GM13977 (cell line): ENCODE data around the gene CBLC.

Source experiments
- DNase-seq: peaks from one replicate; pipeline ENCODE4 v3.0.0; 2012; ENCODE audit warnings: low spot score
- CTCF ChIP-seq: IDR thresholded peaks from 2 replicates; pipeline ENCODE4 v1.5.1; 2012; ENCODE audit warnings: mild to moderate bottlenecking, control low read depth; ENCODE audit not compliant: insufficient read depth; ENCODE audit errors: extremely low read depth, missing control alignments
- in situ Hi-C: fragments of 300-500 bp; cut with MboI; formaldehyde crosslinking; loops from one replicate; pipeline ENCODE4 v1.12.0; 2022; ENCODE audit warnings: low sequenced_read_pairs, low pct_unique_long_range_greater_than_20kb, mixed read lengths, inconsistent platforms; ENCODE audit not compliant: unreplicated experiment

CBLC gene

GRCh38 chr19:44734357-44734756 lies 43.3 kb upstream of the CBLC start:
- in situ Hi-C loops = no loop called here
- no peak for TF ChIP-seq CTCF
- no peak for DNase-seq

GRCh38 chr19:44735011-44735410 lies 42.7 kb upstream of the CBLC start:
- in situ Hi-C loops = no loop called here
- no peak for TF ChIP-seq CTCF
- no peak for DNase-seq

- TF ChIP-seq CTCF = no peak
- in situ Hi-C loops = no loop called here
- DNase-seq = peak; percentile 45
Observed at GRCh38 chr19:44737238-44738071, 40.2 kb upstream of the CBLC start.

- no peak for DNase-seq
- no peak for TF ChIP-seq CTCF
Observed at GRCh38 chr19:44738136-44738535, 39.6 kb upstream of the CBLC start.

GRCh38 chr19:44738603-44739558 lies 38.8 kb upstream of the CBLC start:
- in situ Hi-C loops = no loop called here
- no peak for TF ChIP-seq CTCF

More at GRCh38 chr19:44738136-44738535, 39.6 kb upstream of the CBLC start:
- in situ Hi-C loops = no loop called here

GRCh38 chr19:44740351-44740824 lies 37.3 kb upstream of the CBLC start:
- no peak for DNase-seq
- in situ Hi-C loops = no loop called here

More at GRCh38 chr19:44738603-44739558, 38.8 kb upstream of the CBLC start:
- DNase-seq = no peak

More at GRCh38 chr19:44740351-44740824, 37.3 kb upstream of the CBLC start:
- TF ChIP-seq CTCF = peak; percentile 24
